Skeletal muscle tissue (tissue), 4 donors: Measurements from ENCODE around the gene ACACA. TPM values are rescaled to one million over a fixed set of nuclear protein-coding genes. Genes with fewer than 3 reads are reported as not detected.

Experiments used
- H3K27ac ChIP-seq: one replicate; pipeline ENCODE4 v1.7.0; 2013; ENCODE audit warnings: mild to moderate bottlenecking, low read depth, low read length, inconsistent platforms
- H3K27me3 ChIP-seq, 3 donors: one replicate each; pipeline ENCODE4 v1.7.0; 2013; ENCODE audit warnings: low read length in 3 of 3; ENCODE audit not compliant: control insufficient read depth in 3 of 3, insufficient read depth in 3 of 3
- H3K36me3 ChIP-seq, 3 donors: one replicate each; pipeline ENCODE4 v1.7.0; 2013; ENCODE audit warnings: low read length in 3 of 3; ENCODE audit not compliant: control insufficient read depth in 3 of 3, insufficient read depth in 3 of 3
- H3K4me1 ChIP-seq, 3 donors: one replicate each; pipeline ENCODE4 v1.7.0; 2013; ENCODE audit warnings: low read length in 3 of 3, mild to moderate bottlenecking in 3 of 3; ENCODE audit not compliant: control insufficient read depth in 3 of 3, insufficient read depth in 3 of 3
- H3K4me3 ChIP-seq, 3 donors: one replicate each; pipeline ENCODE4 v1.7.0; 2013; ENCODE audit warnings: low read length in 3 of 3
- H3K9ac ChIP-seq, 3 donors: one replicate each; pipeline ENCODE4 v1.7.0; 2013; ENCODE audit warnings: low read length in 3 of 3, mild to moderate bottlenecking in 3 of 3, moderate library complexity in 2 of 3, low read depth in 1 of 3
- H3K9me3 ChIP-seq, 3 donors: one replicate each; pipeline ENCODE4 v1.7.0; 2013; ENCODE audit warnings: low read length in 3 of 3; ENCODE audit not compliant: control insufficient read depth in 3 of 3
- total RNA-seq: library from RNA; depleted of rRNA; stranded (reverse); fragments of >200 nt; gene quantifications from one replicate; pipeline ENCODE4 v1.2.3, GENCODE V29; 2014
- donor health status: Osteomylitis.

Gene ACACA
- total RNA-seq, 1 donor from 2014 or later: 26.6 TPM

GRCh38 chr17:37375706-37376105 is 30.9 kb downstream of the ACACA start, which contains the start of gene C17orf78:
Gene C17orf78, plus strand, starts transcription at chr17:37375985. Its CDS starts 108 bp downstream, at chr17:37376093.
- no peak within 1 kb of the TSS for H3K4me3 ChIP-seq
- H3K36me3 ChIP-seq: no peaks in the 10 kb centered on the region
- no peaks in the 10 kb centered on the region for H3K27me3 ChIP-seq
- H3K9ac ChIP-seq: no peak within 1 kb of the TSS
- no peaks in the 10 kb centered on the region for H3K4me1 ChIP-seq
- no peaks in the 10 kb centered on the region for H3K9me3 ChIP-seq
- no peak within 1 kb of the TSS for H3K27ac ChIP-seq

GRCh38 chr17:37373530-37374159 is 33.0 kb downstream of the ACACA start:
- Histone ChIP-seq H3K9ac (peak overlapping the region in 1 of 3 donors; percentile 17), H3K27me3 (no peaks in the 10 kb centered on the region), H3K4me1 (no peaks in the 10 kb centered on the region), H3K36me3 (no peaks in the 10 kb centered on the region), H3K4me3 (no peak overlapping the region), H3K27ac (no peak overlapping the region), H3K9me3 (no peaks in the 10 kb centered on the region)

- Histone ChIP-seq H3K27ac (no peak overlapping the region), H3K9ac (no peak overlapping the region), H3K4me3 (no peak overlapping the region), H3K4me1 (no peaks in the 10 kb centered on the region), H3K27me3 (no peaks in the 10 kb centered on the region), H3K36me3 (no peaks in the 10 kb centered on the region), H3K9me3 (no peaks in the 10 kb centered on the region)
Observed at GRCh38 chr17:37368577-37368976, 38.1 kb downstream of the ACACA start.

GRCh38 chr17:37365589-37365988 is 41.0 kb downstream of the ACACA start:
- Histone ChIP-seq H3K36me3 (no peaks in the 10 kb centered on the region), H3K9ac (no peak overlapping the region), H3K9me3 (no peaks in the 10 kb centered on the region), H3K27ac (no peak overlapping the region), H3K4me1 (no peaks in the 10 kb centered on the region), H3K4me3 (no peak overlapping the region), H3K27me3 (no peaks in the 10 kb centered on the region)

- peaks cover 12 to 22% (median 17%) of the 10 kb centered on the region in 3 donors for H3K4me1 ChIP-seq
- no peak overlapping the region for H3K9ac ChIP-seq
- H3K36me3 ChIP-seq: no peaks in the 10 kb centered on the region
- H3K27me3 ChIP-seq: no peaks in the 10 kb centered on the region
- H3K9me3 ChIP-seq: no peaks in the 10 kb centered on the region
- H3K27ac ChIP-seq: no peak overlapping the region
- no peak overlapping the region for H3K4me3 ChIP-seq
Observed at GRCh38 chr17:37361543-37361942, 45.1 kb downstream of the ACACA start.

GRCh38 chr17:37360632-37361031 is 46.0 kb downstream of the ACACA start:
- H3K27me3 ChIP-seq: no peaks in the 10 kb centered on the region
- peaks cover 12 to 22% (median 17%) of the 10 kb centered on the region in 3 donors for H3K4me1 ChIP-seq
- H3K36me3 ChIP-seq: no peaks in the 10 kb centered on the region
- H3K4me3 ChIP-seq: no peak overlapping the region
- no peak overlapping the region for H3K27ac ChIP-seq
- no peak overlapping the region for H3K9ac ChIP-seq
- H3K9me3 ChIP-seq: no peaks in the 10 kb centered on the region

GRCh38 chr17:37359682-37360188 is 46.9 kb downstream of the ACACA start:
- peak overlapping the region; percentile 88 for H3K27ac ChIP-seq
- peak overlapping the region; percentile 72 to 96 (median 90) for H3K9ac ChIP-seq
- no peaks in the 10 kb centered on the region for H3K9me3 ChIP-seq
- H3K27me3 ChIP-seq: no peaks in the 10 kb centered on the region
- peaks cover 12 to 22% (median 17%) of the 10 kb centered on the region in 3 donors for H3K4me1 ChIP-seq
- H3K36me3 ChIP-seq: no peaks in the 10 kb centered on the region
- peak overlapping the region; percentile 72 to 87 (median 73) for H3K4me3 ChIP-seq

GRCh38 chr17:37358830-37359681 is 47.6 kb downstream of the ACACA start:
- peak overlapping the region; percentile 85 to 96 (median 90) for H3K9ac ChIP-seq
- H3K4me3 ChIP-seq: peak overlapping the region; percentile 72 to 87 (median 82)
- H3K36me3 ChIP-seq: no peaks in the 10 kb centered on the region
- H3K4me1 ChIP-seq: peaks cover 12 to 22% (median 17%) of the 10 kb centered on the region in 3 donors
- no peaks in the 10 kb centered on the region for H3K27me3 ChIP-seq
- peak overlapping the region; percentile 92 for H3K27ac ChIP-seq
- H3K9me3 ChIP-seq: no peaks in the 10 kb centered on the region

- H3K36me3 ChIP-seq: peaks cover 0 to 3% (median 2%) of the 10 kb centered on the region in 3 donors
- H3K4me1 ChIP-seq: peaks cover 12 to 22% (median 17%) of the 10 kb centered on the region in 3 donors
- peak overlapping the region; percentile 72 to 85 (median 82) for H3K4me3 ChIP-seq
- H3K9ac ChIP-seq: peak overlapping the region; percentile 85 to 96 (median 89)
- H3K27ac ChIP-seq: peak overlapping the region; percentile 92
- H3K9me3 ChIP-seq: no peaks in the 10 kb centered on the region
- H3K27me3 ChIP-seq: no peaks in the 10 kb centered on the region
Observed at GRCh38 chr17:37358098-37358829, 48.4 kb downstream of the ACACA start.
